C4-2B (cell line): ENCODE results near the gene LRRTM3.

Experiments
- CTCF ChIP-seq: fragments of 450-650 bp; conservative IDR thresholded peaks from 2 replicates; pipeline ENCODE4 v1.5.1; 2017; ENCODE audit warnings: mild to moderate bottlenecking
- ZFX ChIP-seq: fragments of 450-650 bp; IDR thresholded peaks from 2 replicates; pipeline ENCODE4 v1.6.1; 2017

- TF ChIP-seq CTCF: no peak
- no peak for TF ChIP-seq ZFX
Measured at GRCh38 chr10:66926841-66927240, 1.0 kb downstream of the LRRTM3 start.
